ENCODE results near the gene PRSS21.

PRSS21 gene

GRCh38 chr16:2852003-2852730, 35.1 kb downstream of the PRSS21 start:
- H3K4me3 ChIP-seq (ENCODE audit: control insufficient read depth, low read depth, low read length): no peak overlapping the region
- no peak for TF ChIP-seq CTCF (IDR thresholded peaks at IDR 0.05; ENCODE audit: control insufficient read depth, insufficient read depth, low read depth, low read length, missing control alignments)
- no peak for DNase-seq (ENCODE audit: low read depth)

GRCh38 chr16:2852731-2853507, 35.9 kb downstream of the PRSS21 start:
- no peak for DNase-seq (ENCODE audit: low read depth)
- no peak overlapping the region for H3K4me3 ChIP-seq (ENCODE audit: control insufficient read depth, low read depth, low read length)
- no peak for TF ChIP-seq CTCF (IDR thresholded peaks at IDR 0.05; ENCODE audit: control insufficient read depth, insufficient read depth, low read depth, low read length, missing control alignments)

- no peak for DNase-seq (ENCODE audit: low read depth)
- no peak overlapping the region for H3K4me3 ChIP-seq (ENCODE audit: control insufficient read depth, low read depth, low read length)
- no peak for TF ChIP-seq CTCF (IDR thresholded peaks at IDR 0.05; ENCODE audit: control insufficient read depth, insufficient read depth, low read depth, low read length, missing control alignments)
Measured at GRCh38 chr16:2853531-2854073, 36.6 kb downstream of the PRSS21 start.

GRCh38 chr16:2854700-2855309, 37.8 kb downstream of the PRSS21 start:
- H3K4me3 ChIP-seq (ENCODE audit: control insufficient read depth, low read depth, low read length): no peak overlapping the region
- no peak for DNase-seq (ENCODE audit: low read depth)
- TF ChIP-seq CTCF (IDR thresholded peaks at IDR 0.05; ENCODE audit: control insufficient read depth, insufficient read depth, low read depth, low read length, missing control alignments): peak; percentile 42

GRCh38 chr16:2855536-2855935, 38.5 kb downstream of the PRSS21 start:
- H3K4me3 ChIP-seq (ENCODE audit: control insufficient read depth, low read depth, low read length): no peak overlapping the region
- TF ChIP-seq CTCF (IDR thresholded peaks at IDR 0.05; ENCODE audit: control insufficient read depth, insufficient read depth, low read depth, low read length, missing control alignments): no peak
- no peak for DNase-seq (ENCODE audit: low read depth)

- DNase-seq (ENCODE audit: low read depth): no peak
- no peak overlapping the region for H3K4me3 ChIP-seq (ENCODE audit: control insufficient read depth, low read depth, low read length)
- TF ChIP-seq CTCF (IDR thresholded peaks at IDR 0.05; ENCODE audit: control insufficient read depth, insufficient read depth, low read depth, low read length, missing control alignments): no peak
Measured at GRCh38 chr16:2856061-2856670, 39.1 kb downstream of the PRSS21 start.
